Natural killer cell treated with Interleukin-12 subunit alpha and Interleukin-12 subunit beta and Interleukin-15 and Interleukin-18, amount 100 ng/mL, for 72 hours (primary cell): Measurements from ENCODE around the gene NINJ2. TPM values are rescaled to one million over a fixed set of nuclear protein-coding genes. Genes with fewer than 3 reads are reported as not detected.
"Not testable (repeated sequence)": the region's sequence is repeated elsewhere in the genome, so short reads cannot be mapped to it uniquely, and the experiment has no call there.

Source experiments
- ATAC-seq, 2 donors: fragments of 150-1000 bp; cut with Tn5 transposase in 1 of 2; sonication (Bioruptor Pico), chemical (Tn5 transposase) in 1 of 2; 2 replicates each; pipeline ENCODE4 v1.10.0; 2021
- DNase-seq: peaks from one replicate; pipeline ENCODE4 v3.0.0; 2022; ENCODE audit warnings: low spot score
- H3K27ac Mint-ChIP-seq, 2 donors: 1 replicate in 1 of 2; 2 replicates in 1 of 2; pipeline ENCODE4 v1.8.0; 2022; ENCODE audit warnings: mixed read lengths in 2 of 2, mild to moderate bottlenecking in 1 of 2, moderate library complexity in 1 of 2
- H3K27me3 Mint-ChIP-seq, 2 donors: 1 replicate in 1 of 2; 2 replicates in 1 of 2; pipeline ENCODE4 v1.8.0; 2022; ENCODE audit warnings: mixed read lengths in 2 of 2
- H3K36me3 Mint-ChIP-seq: one replicate; pipeline ENCODE4 v1.8.0; 2022; ENCODE audit warnings: mixed read lengths
- H3K4me1 Mint-ChIP-seq, 2 donors: 1 replicate in 1 of 2; 2 replicates in 1 of 2; pipeline ENCODE4 v1.8.0; 2022; ENCODE audit warnings: low read depth in 2 of 2, mixed read lengths in 2 of 2, mild to moderate bottlenecking in 1 of 2
- H3K4me3 Mint-ChIP-seq: one replicate; pipeline ENCODE4 v1.8.0; 2022; ENCODE audit warnings: mixed read lengths
- H3K9me3 Mint-ChIP-seq: 2 replicates; pipeline ENCODE4 v1.8.0; 2022; ENCODE audit warnings: mixed read lengths
- total RNA-seq, 2 donors: library from RNA; stranded (reverse); gene quantifications; one replicate each; pipeline ENCODE4 v1.2.3, GENCODE V29; 2022

NINJ2 gene
- 10 to 100 TPM in 1 of 2 donors, 1 to 10 TPM in 1; 8.6 to 15.3 TPM for total RNA-seq

GRCh38 chr12:663293-663871, at the start of gene NINJ2:
NINJ2 (minus strand) TSS chr12:663445; CDS start chr12:663360, 85 bp downstream.
- peak within 1 kb of the TSS; percentile 14 for H3K4me3 Mint-ChIP-seq
- peaks cover 30 to 32% of the 10 kb centered on the region in 2 donors for H3K4me1 Mint-ChIP-seq

DNA sequence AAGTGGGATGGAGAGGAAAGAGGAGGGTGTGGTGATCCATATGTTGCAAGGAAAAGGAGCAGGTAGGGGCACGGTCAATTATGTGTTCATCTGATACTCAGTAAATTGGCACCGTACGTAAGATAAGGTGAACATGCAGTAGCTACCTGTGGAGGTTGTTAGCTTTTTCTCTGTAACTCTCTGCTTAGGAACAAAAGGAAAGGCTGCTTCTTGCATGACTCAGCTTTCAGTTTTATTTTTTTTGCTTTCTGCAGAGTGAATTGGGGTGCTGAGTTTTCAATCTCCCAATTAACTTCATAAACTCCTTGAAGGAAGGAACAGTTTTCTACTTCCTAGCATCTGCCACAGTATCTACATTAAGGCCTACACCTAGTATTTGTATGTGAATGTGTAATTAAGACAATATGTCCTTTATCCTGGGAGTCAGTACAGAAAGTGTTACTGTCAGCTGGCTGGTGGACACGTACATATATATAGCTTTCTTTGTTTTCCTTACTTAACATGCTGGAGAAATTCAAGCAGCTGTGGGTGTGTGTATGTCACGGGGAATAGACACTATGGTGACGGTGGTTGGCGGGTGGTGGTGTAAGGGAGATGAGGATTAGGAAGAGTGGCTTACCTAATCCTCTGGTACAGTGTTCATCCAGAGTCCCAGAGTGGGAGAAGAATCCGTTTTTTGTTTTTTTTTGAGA, 49.1 kb upstream of the NINJ2 start:
- Mint-ChIP-seq H3K4me3 (no peak overlapping the region), H3K27me3 (peaks cover 5 to 10% of the 10 kb centered on the region in 2 donors), H3K9me3 (no peaks in the 10 kb centered on the region), H3K27ac (peak overlapping the region in 1 of 2 donors; percentile 47), H3K36me3 (no peaks in the 10 kb centered on the region), H3K4me1 (peaks cover 4 to 5% of the 10 kb centered on the region in 2 donors)
- no peak for DNase-seq
- ATAC-seq: no peak

More at GRCh38 chr12:663293-663871, at the start of gene NINJ2:
- peaks cover 2 to 7% of the 10 kb centered on the region in 2 donors for H3K27me3 Mint-ChIP-seq
- no peaks in the 10 kb centered on the region for H3K9me3 Mint-ChIP-seq
- DNase-seq: no peak
- no peaks in the 10 kb centered on the region for H3K36me3 Mint-ChIP-seq
- H3K27ac Mint-ChIP-seq: peak within 1 kb of the TSS; percentile 40 to 42
- ATAC-seq: no peak

GRCh38 chr12:709455-710020, 46.3 kb upstream of the NINJ2 start:
- peaks cover 4 to 5% of the 10 kb centered on the region in 2 donors for H3K4me1 Mint-ChIP-seq
- DNase-seq (no peak), ATAC-seq (no peak)
- no peak overlapping the region for H3K4me3 Mint-ChIP-seq
- no peaks in the 10 kb centered on the region for H3K9me3 Mint-ChIP-seq
- H3K27me3 Mint-ChIP-seq: peaks cover 0 to 5% of the 10 kb centered on the region in 2 donors
- no peak overlapping the region for H3K27ac Mint-ChIP-seq
- no peaks in the 10 kb centered on the region for H3K36me3 Mint-ChIP-seq

- not testable (repeated sequence) for H3K4me1 Mint-ChIP-seq, H3K36me3 Mint-ChIP-seq, DNase-seq, H3K4me3 Mint-ChIP-seq, ATAC-seq, H3K27me3 Mint-ChIP-seq, H3K9me3 Mint-ChIP-seq, H3K27ac Mint-ChIP-seq
Observed at GRCh38 chr12:708084-708483, 44.8 kb upstream of the NINJ2 start.

DNA sequence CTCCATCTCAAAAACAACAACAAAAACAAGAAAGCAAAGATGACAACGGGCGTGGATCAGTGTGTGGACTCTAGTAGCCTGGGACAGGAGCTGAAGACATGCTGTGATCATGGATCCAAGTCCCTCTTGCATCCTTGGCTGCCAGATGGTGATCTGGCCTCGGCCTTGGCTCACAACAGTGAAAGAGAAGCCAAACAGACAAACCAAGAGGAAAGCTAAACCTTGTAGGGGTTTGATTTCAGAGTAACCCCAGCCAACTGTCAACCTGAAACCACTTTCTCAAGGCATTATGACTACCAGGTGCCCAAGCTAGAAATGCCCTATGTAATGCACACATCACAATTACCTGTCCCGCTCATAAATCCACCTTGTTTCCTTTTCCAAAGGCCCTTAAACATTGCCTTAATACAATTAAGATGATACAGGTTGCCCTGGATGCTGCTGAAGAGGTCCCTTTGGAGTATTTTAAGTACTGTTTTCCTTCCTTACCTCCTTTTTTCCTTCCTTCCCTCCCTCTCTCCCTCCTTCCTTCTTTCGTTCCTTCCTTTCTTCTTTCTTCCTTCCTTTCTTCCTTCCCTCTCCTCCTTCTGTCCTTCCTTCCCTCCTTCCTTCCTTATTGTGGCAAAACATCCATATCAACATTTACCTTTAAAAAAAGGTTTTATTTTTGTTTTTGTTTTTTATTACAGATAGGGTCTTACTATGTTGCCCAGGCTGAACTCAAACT, 41.4 kb upstream of the NINJ2 start:
- peak overlapping the region in 1 of 2 donors; percentile 73 for H3K27ac Mint-ChIP-seq
- ATAC-seq (no peak), DNase-seq (no peak)
- no peaks in the 10 kb centered on the region for H3K9me3 Mint-ChIP-seq
- H3K4me3 Mint-ChIP-seq: no peak overlapping the region
- H3K4me1 Mint-ChIP-seq: peaks cover 0 to 4% of the 10 kb centered on the region in 2 donors
- H3K27me3 Mint-ChIP-seq: no peaks in the 10 kb centered on the region
- no peaks in the 10 kb centered on the region for H3K36me3 Mint-ChIP-seq

GRCh38 chr12:701896-702539, 38.8 kb upstream of the NINJ2 start:
- ATAC-seq: no peak
- Mint-ChIP-seq H3K4me3 (no peak overlapping the region), H3K9me3 (peaks cover 6% of the 10 kb centered on the region), H3K36me3 (peaks cover 9% of the 10 kb centered on the region), H3K27ac (no peak overlapping the region), H3K4me1 (peaks cover 4 to 8% of the 10 kb centered on the region in 2 donors), H3K27me3 (no peaks in the 10 kb centered on the region)
- DNase-seq: no peak

DNA sequence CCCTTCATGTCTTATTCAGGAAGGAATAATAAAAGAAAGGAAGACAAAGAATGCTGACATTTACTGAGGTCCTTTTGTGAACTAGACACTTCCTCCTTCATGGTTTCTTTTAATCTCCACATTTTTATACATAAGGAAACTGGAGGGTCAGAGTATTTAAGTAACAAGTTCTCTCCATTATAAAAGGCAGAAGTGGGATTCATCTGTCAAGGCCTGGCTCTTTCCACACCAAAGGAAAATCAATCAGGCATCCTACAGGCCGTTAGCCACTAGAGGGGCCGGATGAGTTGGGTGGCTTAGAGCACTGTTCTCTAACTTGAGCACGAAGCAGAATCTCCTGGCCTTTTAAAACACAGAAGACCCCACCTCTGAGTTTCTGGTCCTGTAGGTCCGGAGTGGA, 36.8 kb upstream of the NINJ2 start:
- ATAC-seq (no peak), DNase-seq (no peak)
- Mint-ChIP-seq H3K27ac (no peak overlapping the region), H3K27me3 (no peaks in the 10 kb centered on the region), H3K4me1 (peaks cover 4 to 8% of the 10 kb centered on the region in 2 donors), H3K9me3 (peaks cover 6% of the 10 kb centered on the region), H3K36me3 (peaks cover 9% of the 10 kb centered on the region), H3K4me3 (no peak overlapping the region)

- not testable (repeated sequence) for H3K27ac Mint-ChIP-seq, H3K9me3 Mint-ChIP-seq
Observed at GRCh38 chr12:698222-698621, 35.0 kb upstream of the NINJ2 start.

DNA sequence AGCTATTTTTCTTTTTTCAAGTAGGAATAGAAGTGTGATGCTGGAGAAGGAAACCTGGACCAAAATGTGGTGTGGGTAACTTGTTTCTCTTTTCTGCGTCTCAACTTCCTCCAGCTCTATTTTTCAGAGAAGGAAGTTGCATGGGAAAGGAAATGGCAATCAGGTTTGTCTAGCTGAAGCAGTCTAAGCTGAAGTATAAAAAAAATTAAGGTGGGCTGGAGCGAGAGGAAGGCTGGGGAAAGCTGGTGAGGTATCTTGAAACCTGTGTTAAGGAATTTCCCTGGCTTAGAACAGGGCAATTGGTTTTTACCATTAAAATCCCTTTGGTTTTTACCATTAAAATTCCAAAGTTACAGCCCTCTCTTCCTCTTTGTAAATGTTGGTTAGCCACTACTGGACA, 34.2 kb upstream of the NINJ2 start:
- H3K27me3 Mint-ChIP-seq: no peaks in the 10 kb centered on the region
- H3K36me3 Mint-ChIP-seq: peaks cover 9% of the 10 kb centered on the region
- peak overlapping the region; percentile 7 for H3K4me3 Mint-ChIP-seq
- H3K9me3 Mint-ChIP-seq: peaks cover 6% of the 10 kb centered on the region
- peak overlapping the region; percentile 5 to 41 for H3K27ac Mint-ChIP-seq
- DNase-seq (no peak), ATAC-seq (no peak)
- H3K4me1 Mint-ChIP-seq: peaks cover 4 to 7% of the 10 kb centered on the region in 2 donors

More at GRCh38 chr12:698222-698621, 35.0 kb upstream of the NINJ2 start:
- not testable (repeated sequence) for H3K27me3 Mint-ChIP-seq, H3K36me3 Mint-ChIP-seq, ATAC-seq, DNase-seq, H3K4me1 Mint-ChIP-seq, H3K4me3 Mint-ChIP-seq

GRCh38 chr12:694734-695503, 31.7 kb upstream of the NINJ2 start:
- no peak for ATAC-seq

GRCh38 chr12:693934-694533, 30.8 kb upstream of the NINJ2 start:
- H3K9me3 Mint-ChIP-seq: peaks cover 6% of the 10 kb centered on the region
- DNase-seq (no peak), ATAC-seq (no peak)
- H3K27me3 Mint-ChIP-seq: no peaks in the 10 kb centered on the region
- peaks cover 4 to 7% of the 10 kb centered on the region in 2 donors for H3K4me1 Mint-ChIP-seq
- H3K27ac Mint-ChIP-seq: no peak overlapping the region
- no peak overlapping the region for H3K4me3 Mint-ChIP-seq
- H3K36me3 Mint-ChIP-seq: peaks cover 9% of the 10 kb centered on the region

More at GRCh38 chr12:694734-695503, 31.7 kb upstream of the NINJ2 start:
- DNase-seq: no peak
- Mint-ChIP-seq H3K4me1 (peaks cover 4 to 7% of the 10 kb centered on the region in 2 donors), H3K4me3 (no peak overlapping the region), H3K27ac (no peak overlapping the region), H3K27me3 (no peaks in the 10 kb centered on the region), H3K9me3 (peaks cover 6% of the 10 kb centered on the region), H3K36me3 (peaks cover 9% of the 10 kb centered on the region)

- H3K36me3 Mint-ChIP-seq: no peaks in the 10 kb centered on the region
- no peak for ATAC-seq
- H3K27me3 Mint-ChIP-seq: no peaks in the 10 kb centered on the region
- H3K27ac Mint-ChIP-seq: no peak overlapping the region
- no peak for DNase-seq
- H3K9me3 Mint-ChIP-seq: no peaks in the 10 kb centered on the region
- no peak overlapping the region for H3K4me3 Mint-ChIP-seq
- peaks cover under 1 to 4% of the 10 kb centered on the region in 2 donors for H3K4me1 Mint-ChIP-seq
Observed at GRCh38 chr12:692274-692673, 29.0 kb upstream of the NINJ2 start.
